Gastroesophageal sphincter (tissue), 3 donors: ENCODE measurements around the gene CEACAM6.

Experiments used
- CTCF ChIP-seq, 4 experiments: fragments of 200-600 bp in 2 of 4; fragments of 450-650 bp in 2 of 4; sonication (generic) in 1 of 4; IDR thresholded peaks; one replicate each; pipeline ENCODE4 v1.5.1; 2017 to 2019; ENCODE audit warnings: antibody characterized with exemption in 4 of 4, mild to moderate bottlenecking in 2 of 4, moderate library complexity in 2 of 4
- EP300 ChIP-seq: sonication (generic); formaldehyde crosslinking; IDR thresholded peaks from one replicate; pipeline ENCODE4 v1.6.1; 2017; ENCODE audit warnings: antibody characterized with exemption, mild to moderate bottlenecking
- POLR2AphosphoS5 ChIP-seq: sonication (generic); formaldehyde crosslinking; IDR thresholded peaks from one replicate; pipeline ENCODE4 v1.6.1; 2017; ENCODE audit warnings: antibody characterized with exemption

- TF ChIP-seq CTCF (IDR thresholded peaks at IDR 0.05) (no peak), POLR2AphosphoS5 (no peak), EP300 (no peak)
These were observed 16.0 kb upstream of the CEACAM6 start for GRCh38 chr19:41739361-41739760.
